ENCODE results near the gene VEGFA. TPM values are rescaled to one million over a fixed set of nuclear protein-coding genes. Genes with fewer than 3 reads are reported as not detected.

The VEGFA gene
- total RNA-seq, result 26.4 and 41.6 TPM in 2 replicates

DNA sequence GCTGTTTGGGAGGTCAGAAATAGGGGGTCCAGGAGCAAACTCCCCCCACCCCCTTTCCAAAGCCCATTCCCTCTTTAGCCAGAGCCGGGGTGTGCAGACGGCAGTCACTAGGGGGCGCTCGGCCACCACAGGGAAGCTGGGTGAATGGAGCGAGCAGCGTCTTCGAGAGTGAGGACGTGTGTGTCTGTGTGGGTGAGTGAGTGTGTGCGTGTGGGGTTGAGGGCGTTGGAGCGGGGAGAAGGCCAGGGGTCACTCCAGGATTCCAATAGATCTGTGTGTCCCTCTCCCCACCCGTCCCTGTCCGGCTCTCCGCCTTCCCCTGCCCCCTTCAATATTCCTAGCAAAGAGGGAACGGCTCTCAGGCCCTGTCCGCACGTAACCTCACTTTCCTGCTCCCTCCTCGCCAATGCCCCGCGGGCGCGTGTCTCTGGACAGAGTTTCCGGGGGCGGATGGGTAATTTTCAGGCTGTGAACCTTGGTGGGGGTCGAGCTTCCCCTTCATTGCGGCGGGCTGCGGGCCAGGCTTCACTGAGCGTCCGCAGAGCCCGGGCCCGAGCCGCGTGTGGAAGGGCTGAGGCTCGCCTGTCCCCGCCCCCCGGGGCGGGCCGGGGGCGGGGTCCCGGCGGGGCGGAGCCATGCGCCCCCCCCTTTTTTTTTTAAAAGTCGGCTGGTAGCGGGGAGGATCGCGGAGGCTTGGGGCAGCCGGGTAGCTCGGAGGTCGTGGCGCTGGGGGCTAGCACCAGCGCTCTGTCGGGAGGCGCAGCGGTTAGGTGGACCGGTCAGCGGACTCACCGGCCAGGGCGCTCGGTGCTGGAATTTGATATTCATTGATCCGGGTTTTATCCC lies at the start of gene VEGFA:
Gene VEGFA (plus strand): TSS at position 686 of the 846 bp plus-strand sequence.

Small RNA genes within 50 kb of the gene (small RNA-seq; reads per million reads assigned to genes)
- gene AL136131.3, result not detected

Other genes starting within 250 kb of the VEGFA start
- 21.2 and 27.8 TPM in 2 replicates for gene XPO5, start 194.2 kb upstream of the VEGFA start, total RNA-seq
- gene POLH, start 194.0 kb upstream of the VEGFA start, total RNA-seq, result 16.5 and 31.4 TPM in 2 replicates
- 46.6 and 55.4 TPM in 2 replicates for gene GTPBP2, start 140.9 kb upstream of the VEGFA start, total RNA-seq
- 20.8 and 25.1 TPM in 2 replicates for gene MAD2L1BP, start 134.4 kb upstream of the VEGFA start, total RNA-seq
- gene RSPH9, start 125.2 kb upstream of the VEGFA start, total RNA-seq, result 0.43 and 2.4 TPM in 2 replicates
- 27.1 and 35.7 TPM in 2 replicates for gene MRPS18A, start 82.4 kb upstream of the VEGFA start, total RNA-seq